Measurements from ENCODE around the gene PDLIM1.

PDLIM1 gene

GRCh38 chr10:95314192-95314918 is 23.6 kb upstream of the PDLIM1 start:
- no peak for ATAC-seq
- DNase-seq = no peak

GRCh38 chr10:95312986-95313495 is 22.2 kb upstream of the PDLIM1 start:
- ATAC-seq (no peak), DNase-seq (no peak)

- DNase-seq = no peak
- ATAC-seq = no peak
Observed at GRCh38 chr10:95312257-95312656, 21.5 kb upstream of the PDLIM1 start.

- ATAC-seq = no peak
Observed at GRCh38 chr10:95309958-95310357, 19.2 kb upstream of the PDLIM1 start.

GRCh38 chr10:95308389-95309302 is 17.8 kb upstream of the PDLIM1 start:
- ATAC-seq = peak; percentile 49

More at GRCh38 chr10:95309958-95310357, 19.2 kb upstream of the PDLIM1 start:
- DNase-seq = no peak

GRCh38 chr10:95306851-95307250 is 16.0 kb upstream of the PDLIM1 start:
- no peak for DNase-seq
- no peak for ATAC-seq

More at GRCh38 chr10:95308389-95309302, 17.8 kb upstream of the PDLIM1 start:
- no peak for DNase-seq

- ATAC-seq (no peak), DNase-seq (no peak)
Observed at GRCh38 chr10:95306318-95306650, 15.5 kb upstream of the PDLIM1 start.

GRCh38 chr10:95305606-95306317 is 15.0 kb upstream of the PDLIM1 start:
- DNase-seq (no peak), ATAC-seq (no peak)

GRCh38 chr10:95304976-95305375 is 14.2 kb upstream of the PDLIM1 start:
- ATAC-seq (no peak), DNase-seq (no peak)

GRCh38 chr10:95304463-95304862 is 13.7 kb upstream of the PDLIM1 start:
- DNase-seq = no peak
- ATAC-seq = no peak

GRCh38 chr10:95303950-95304349 is 13.1 kb upstream of the PDLIM1 start:
- DNase-seq (no peak), ATAC-seq (no peak)

GRCh38 chr10:95303535-95303934 is 12.7 kb upstream of the PDLIM1 start:
- no peak for ATAC-seq
- no peak for DNase-seq

GRCh38 chr10:95300022-95300539 is 9.3 kb upstream of the PDLIM1 start:
- ATAC-seq = no peak

GRCh38 chr10:95297402-95297801 is 6.6 kb upstream of the PDLIM1 start:
- ATAC-seq (no peak), DNase-seq (no peak)

More at GRCh38 chr10:95300022-95300539, 9.3 kb upstream of the PDLIM1 start:
- DNase-seq = no peak

GRCh38 chr10:95296764-95297163 is 6.0 kb upstream of the PDLIM1 start:
- ATAC-seq = no peak

GRCh38 chr10:95295031-95295755 is 4.4 kb upstream of the PDLIM1 start:
- ATAC-seq = peak; percentile 51
- peak; percentile 56 for DNase-seq

More at GRCh38 chr10:95296764-95297163, 6.0 kb upstream of the PDLIM1 start:
- no peak for DNase-seq

- no peak for DNase-seq
- no peak for ATAC-seq
Observed at GRCh38 chr10:95293631-95294030, 2.8 kb upstream of the PDLIM1 start.

GRCh38 chr10:95291365-95292039 is 699 bp upstream of the PDLIM1 start:
- DNase-seq = no peak
- ATAC-seq = no peak

- no peak for ATAC-seq
- DNase-seq = no peak
Observed at GRCh38 chr10:95289921-95290421, 832 bp downstream of the PDLIM1 start.
